Omental fat pad (tissue), 4 donors: ENCODE data around the gene CAMK2D. TPM values are rescaled to one million over a fixed set of nuclear protein-coding genes. Genes with fewer than 3 reads are reported as not detected.

Experiments
- ATAC-seq: fragments of 150-250 bp; one replicate; pipeline ENCODE4 v1.9.1; 2016; ENCODE audit warnings: mild to moderate bottlenecking, moderate library complexity; ENCODE audit not compliant: low FRiP score
- DNase-seq: peaks from one replicate; pipeline ENCODE4 v3.0.0-alpha.2; 2019; ENCODE audit warnings: low spot score
- total RNA-seq, 4 donors: library from RNA; depleted of rRNA; stranded (reverse); fragments of >200 nt; gene quantifications; one replicate each; pipeline ENCODE4 v1.1.0, GENCODE V29; 2016
- TF ChIP-seq, protein P1 (sequence below), 3 donors: fragments of 450-650 bp; IDR thresholded peaks; one replicate each; pipeline ENCODE4 v1.5.1; 2016 to 2017; ENCODE audit warnings: antibody characterized with exemption in 3 of 3, mild to moderate bottlenecking in 3 of 3, moderate library complexity in 2 of 3

Gene CAMK2D
- total RNA-seq, 4 donors from 2014 or later = 78.7 to 86.1 (median 83.2) TPM

DNA sequence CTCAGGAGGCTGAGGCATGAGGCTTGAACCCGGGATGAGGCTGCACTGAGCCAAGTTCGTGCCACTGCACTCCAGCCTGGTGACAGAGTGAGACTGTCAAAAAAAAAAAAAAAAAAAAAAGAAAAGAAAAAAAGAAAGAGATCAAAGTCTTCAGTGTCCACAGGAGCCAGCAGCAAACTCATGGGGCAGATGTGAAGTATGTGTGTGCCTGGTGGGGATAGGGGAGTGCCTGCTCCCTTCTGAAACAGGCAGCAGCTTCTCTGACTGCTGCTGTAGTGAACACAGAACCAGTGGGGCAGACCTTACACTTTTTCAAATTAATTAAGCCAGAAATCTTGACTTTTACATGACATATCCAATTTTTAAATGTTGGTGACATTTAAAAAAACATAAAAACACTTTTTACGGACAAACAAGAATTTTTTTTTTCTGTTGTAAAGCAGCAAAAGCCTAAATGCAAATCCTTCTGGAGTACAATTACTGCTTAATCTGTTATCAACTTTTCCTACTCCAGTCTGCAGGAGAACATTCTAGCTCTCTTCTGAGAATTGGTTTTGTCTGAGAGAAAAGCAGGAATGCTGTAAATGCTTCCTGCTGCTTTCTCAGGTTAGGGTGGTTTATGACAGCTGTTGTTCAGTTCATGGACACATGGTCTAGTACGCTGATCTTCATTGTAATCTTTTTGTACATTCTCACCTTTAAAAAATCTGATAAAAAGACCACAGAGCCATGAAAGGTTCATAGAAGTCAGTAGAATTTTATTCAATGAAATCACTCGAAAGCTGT is 311.1 kb downstream of the CAMK2D start:
- ATAC-seq = no peak
- no peak for DNase-seq
- TF ChIP-seq, protein P1, sequence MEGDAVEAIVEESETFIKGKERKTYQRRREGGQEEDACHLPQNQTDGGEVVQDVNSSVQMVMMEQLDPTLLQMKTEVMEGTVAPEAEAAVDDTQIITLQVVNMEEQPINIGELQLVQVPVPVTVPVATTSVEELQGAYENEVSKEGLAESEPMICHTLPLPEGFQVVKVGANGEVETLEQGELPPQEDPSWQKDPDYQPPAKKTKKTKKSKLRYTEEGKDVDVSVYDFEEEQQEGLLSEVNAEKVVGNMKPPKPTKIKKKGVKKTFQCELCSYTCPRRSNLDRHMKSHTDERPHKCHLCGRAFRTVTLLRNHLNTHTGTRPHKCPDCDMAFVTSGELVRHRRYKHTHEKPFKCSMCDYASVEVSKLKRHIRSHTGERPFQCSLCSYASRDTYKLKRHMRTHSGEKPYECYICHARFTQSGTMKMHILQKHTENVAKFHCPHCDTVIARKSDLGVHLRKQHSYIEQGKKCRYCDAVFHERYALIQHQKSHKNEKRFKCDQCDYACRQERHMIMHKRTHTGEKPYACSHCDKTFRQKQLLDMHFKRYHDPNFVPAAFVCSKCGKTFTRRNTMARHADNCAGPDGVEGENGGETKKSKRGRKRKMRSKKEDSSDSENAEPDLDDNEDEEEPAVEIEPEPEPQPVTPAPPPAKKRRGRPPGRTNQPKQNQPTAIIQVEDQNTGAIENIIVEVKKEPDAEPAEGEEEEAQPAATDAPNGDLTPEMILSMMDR (IDR thresholded peaks at IDR 0.05) = no peak

DNA sequence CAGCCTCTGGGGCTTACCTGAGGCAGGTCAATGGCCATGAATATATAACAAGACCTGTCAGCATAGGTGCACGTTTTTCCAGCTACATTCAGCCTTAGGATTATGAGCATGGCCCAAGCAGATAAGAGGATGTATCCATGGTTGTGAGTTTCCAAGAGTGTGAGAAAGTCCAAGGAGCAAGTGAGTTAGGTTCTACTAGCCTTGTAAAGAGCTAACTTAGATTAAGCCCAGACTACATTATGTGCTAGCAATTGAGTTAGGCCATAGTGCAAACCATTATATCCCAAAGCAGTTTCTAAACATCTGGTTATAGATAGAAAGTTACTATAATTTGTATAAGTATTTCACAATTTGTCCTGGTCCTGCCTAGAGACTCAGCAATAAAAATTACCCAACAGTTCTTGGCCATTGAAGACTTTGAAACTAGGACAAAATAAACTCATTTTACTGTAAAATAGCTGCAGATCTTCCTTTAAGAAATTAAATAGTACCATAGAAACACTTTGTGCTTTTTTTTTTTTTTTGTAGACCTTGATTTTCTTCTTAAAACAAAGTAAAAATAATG is 312.0 kb downstream of the CAMK2D start:
- DNase-seq (no peak), ATAC-seq (no peak)
- TF ChIP-seq, protein P1 (IDR thresholded peaks at IDR 0.05) = no peak

DNA sequence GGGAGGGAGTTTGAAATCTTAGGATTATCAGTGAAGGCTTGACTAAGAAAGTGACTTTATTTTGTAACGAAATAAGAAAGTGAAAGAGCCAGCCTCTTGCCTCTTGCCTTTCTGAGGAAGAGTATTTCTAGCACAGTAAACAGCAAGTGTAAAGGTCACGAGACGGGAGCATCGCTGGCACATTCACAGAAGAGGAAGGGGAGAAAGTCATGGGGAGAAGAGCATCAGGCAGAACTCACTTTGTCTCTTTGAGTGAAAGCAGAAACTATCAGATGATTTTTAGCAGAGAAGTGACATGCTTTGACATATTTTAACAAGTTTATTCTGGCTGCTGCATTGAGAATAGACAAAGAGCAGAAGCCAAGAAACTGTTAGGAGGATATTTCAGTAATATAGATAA is 313.8 kb downstream of the CAMK2D start:
- ATAC-seq = no peak
- DNase-seq = no peak
- TF ChIP-seq, protein P1 (IDR thresholded peaks at IDR 0.05) = no peak

DNA sequence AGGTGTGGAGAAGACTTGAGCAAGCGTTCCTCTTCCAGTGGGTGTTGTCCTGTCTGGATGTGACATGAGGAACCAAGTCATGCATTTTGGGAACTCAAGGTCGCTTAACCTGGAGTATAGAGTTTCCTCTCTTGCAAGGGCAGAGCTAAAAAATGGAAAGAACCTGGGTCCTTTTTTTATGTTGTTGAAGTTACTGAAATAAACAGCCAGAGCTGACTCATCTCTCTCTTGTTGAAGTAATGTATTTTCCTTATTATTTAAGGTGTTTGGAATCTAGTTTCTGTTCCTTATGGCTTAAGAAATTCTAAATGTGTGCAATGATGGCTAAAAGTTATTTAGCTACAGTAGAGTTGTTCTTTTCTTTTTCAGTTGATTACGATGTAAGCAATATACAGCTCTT is 314.5 kb downstream of the CAMK2D start:
- ATAC-seq (no peak), DNase-seq (no peak)
- TF ChIP-seq, protein P1 (IDR thresholded peaks at IDR 0.05) = no peak

DNA sequence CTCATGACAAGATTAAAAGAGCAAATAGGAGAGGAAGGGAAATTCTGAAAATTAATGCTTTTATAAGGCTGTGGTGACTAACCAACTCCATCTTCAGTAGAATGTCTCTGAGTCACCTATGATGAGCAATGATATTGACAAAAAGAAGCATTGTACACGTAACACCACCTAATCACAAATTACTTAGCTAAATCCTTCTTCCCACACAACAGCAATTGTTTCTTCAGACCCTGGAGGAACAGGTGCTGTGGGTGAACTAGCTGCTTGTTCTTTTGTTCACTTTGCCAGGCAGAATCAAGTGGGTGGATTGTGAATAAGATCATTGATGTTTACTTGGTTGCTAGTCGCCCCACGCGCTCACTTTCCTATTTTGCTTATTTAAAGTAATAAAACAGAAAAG is 315.5 kb downstream of the CAMK2D start:
- DNase-seq = no peak
- TF ChIP-seq, protein P1 (IDR thresholded peaks at IDR 0.05) = no peak
- ATAC-seq = peak; percentile 44

DNA sequence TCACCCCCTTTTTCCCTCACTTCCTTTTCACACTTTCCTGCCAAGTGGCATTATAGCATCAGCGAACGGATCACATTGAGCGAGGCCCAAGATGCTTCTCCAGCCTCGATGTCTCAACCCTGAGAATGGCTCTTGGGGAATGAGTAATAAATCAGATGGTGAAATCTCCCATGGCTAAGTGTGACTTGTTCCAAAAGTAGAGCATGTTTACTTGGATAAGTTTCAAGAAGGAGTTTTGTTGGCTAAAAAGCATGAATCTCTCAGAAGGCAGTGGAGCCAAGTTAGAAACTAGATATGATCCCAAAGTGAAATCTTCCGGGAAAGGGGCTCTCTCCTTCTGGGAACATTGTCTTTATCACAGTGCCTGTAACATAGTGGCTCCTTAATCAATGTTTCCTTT is 316.3 kb downstream of the CAMK2D start:
- DNase-seq = no peak
- ATAC-seq = peak; percentile 80

More for the DNA sequence above, 316.3 kb downstream of the CAMK2D start:
- TF ChIP-seq, protein P1 (IDR thresholded peaks at IDR 0.05) = no peak
